SK-N-DZ (cell line): Measurements from ENCODE around the gene PKP2. TPM values are rescaled to one million over a fixed set of nuclear protein-coding genes. Genes with fewer than 3 reads are reported as not detected.

Experiments used
- DNase-seq: peaks from one replicate; pipeline ENCODE4 v3.0.0-alpha.2; 2015; ENCODE audit warnings: low spot score
- polyA plus RNA-seq, 2 experiments: library from polyadenylated mRNA; depleted of rRNA; stranded (reverse); fragments of >200 nt; gene quantifications; 2 replicates each; pipeline ENCODE4 v1.2.3, GENCODE V29; 2014

The PKP2 gene
- polyA plus RNA-seq (2014; cell fraction: cytosol; rRNA removed), result 3.7 and 5.6 TPM in 2 replicates
- 1.7 and 2.6 TPM in 2 replicates for polyA plus RNA-seq (2014; cell fraction: nucleus; rRNA removed)

DNA sequence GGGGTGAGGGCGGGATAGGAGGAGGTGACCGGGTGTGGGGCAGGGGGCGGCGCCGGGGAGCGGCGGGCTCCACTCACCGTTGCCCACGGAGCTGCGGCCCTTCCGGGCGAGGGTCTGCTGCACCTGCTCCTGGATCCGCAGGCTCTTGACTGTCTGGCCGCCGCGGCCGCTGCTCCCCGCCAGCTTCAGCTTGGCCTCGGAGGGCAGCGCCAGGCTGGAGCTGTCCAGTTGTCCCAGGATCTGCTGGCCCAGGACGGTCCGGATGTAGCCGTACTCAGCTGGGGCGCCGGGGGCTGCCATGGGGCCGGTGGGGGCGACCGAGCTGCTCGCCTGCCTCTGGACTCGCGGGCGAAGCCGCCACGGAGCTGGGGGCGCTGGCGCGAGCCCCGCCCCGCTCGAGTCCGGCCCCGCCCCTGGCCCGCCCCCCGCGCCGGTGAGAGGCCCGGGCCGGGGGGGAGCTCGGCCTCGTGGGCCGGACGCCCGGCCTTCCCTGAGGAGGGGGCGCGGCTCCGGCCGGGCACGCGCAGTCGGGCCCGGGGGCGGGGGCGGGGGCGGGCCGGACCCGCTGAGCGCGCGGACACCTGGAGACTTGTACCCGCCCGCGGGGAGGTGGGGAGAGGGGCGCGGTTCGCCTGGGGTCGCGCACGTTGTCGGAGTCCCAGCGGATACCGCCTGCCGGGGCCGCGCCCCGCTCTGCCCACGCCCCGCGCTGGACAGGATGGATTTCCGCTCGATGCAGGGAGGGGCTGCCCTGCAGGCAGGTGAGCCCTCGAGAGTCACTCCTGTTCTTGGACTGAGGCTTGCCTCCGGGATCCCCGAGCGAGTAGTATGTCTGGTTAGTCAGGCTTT, at the start of gene PKP2:
Gene PKP2, minus strand, starts transcription at position 346 of the 849 bp plus-strand sequence. Its CDS starts 46 bp downstream, at position 300.
- peak; percentile 54 for DNase-seq

DNA sequence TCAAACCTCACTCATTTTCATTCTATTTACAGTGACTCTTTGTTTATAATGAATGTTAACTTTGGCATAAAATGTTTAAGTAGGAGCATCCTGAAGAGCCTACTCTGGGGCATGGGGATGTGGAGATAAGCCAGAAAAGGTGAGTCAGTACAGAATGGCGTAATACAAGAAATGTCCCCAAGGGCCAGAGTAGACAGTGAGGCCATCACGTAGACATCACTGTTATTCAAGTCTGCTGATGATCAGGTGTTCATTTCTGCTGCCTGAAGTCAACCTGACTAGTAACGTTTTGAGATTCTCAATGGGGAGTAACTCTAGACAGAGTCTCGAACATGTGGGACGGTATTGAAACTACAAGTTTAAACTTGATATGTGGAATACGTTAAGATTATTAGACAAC, 47.6 kb upstream of the PKP2 start:
- DNase-seq, result no peak

DNA sequence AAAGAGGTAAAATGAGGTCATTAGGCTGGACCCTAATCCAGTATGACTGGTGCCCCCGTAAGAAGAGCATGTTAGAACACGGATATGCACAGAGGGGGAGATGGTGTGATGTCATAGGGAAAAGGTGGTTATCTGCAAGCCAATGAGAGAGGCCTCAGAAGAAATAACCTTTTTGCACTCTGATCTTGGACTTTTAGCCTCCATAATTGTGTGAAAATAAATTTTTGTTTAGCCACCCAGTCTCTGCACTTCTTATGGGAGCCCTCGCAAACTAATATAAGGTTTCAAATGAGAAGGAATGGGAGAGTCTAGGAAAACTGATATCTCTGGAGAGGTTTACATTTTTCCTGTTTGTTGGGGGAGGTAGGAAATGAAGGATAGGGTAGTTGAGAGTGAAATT, 43.2 kb upstream of the PKP2 start:
- no peak for DNase-seq

DNA sequence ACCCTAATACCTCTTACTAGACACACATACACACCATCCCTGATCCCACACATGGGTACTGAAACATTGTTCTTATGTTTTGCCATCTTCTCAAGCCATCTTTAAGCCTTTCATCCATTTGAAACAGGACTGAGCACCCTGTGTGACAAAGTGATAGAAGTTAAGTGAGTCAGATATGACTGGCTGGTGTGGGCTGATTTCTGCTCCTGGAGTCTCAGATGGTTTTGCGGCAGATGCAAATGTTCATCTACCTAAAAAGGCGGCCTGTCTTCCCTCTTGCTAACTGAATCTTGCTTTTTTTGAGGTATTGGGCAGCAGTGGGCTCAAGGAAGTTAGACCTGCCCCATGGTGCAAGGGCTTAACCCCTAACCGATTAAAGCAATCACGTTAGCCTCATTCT, 30.4 kb upstream of the PKP2 start:
- no peak for DNase-seq

DNA sequence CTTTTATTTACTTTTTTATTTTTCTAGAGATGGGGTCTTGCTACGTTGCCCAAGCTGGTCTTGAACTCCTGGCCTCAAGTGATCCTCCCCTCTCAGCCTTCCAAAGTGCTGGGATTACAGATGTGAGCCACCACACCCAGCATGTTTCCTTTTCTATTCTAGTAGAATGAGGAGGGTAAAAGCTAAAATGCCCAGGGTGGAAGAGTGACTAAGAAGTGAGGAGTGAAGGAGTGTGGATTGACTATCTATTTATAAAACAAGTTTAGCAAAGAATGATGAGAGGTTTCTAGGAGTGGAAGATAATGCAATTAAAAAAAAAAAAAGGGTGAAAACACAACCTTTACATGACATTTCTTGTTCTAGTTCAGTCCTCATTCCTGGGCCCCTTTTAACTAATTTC, 29.8 kb upstream of the PKP2 start:
- no peak for DNase-seq

DNA sequence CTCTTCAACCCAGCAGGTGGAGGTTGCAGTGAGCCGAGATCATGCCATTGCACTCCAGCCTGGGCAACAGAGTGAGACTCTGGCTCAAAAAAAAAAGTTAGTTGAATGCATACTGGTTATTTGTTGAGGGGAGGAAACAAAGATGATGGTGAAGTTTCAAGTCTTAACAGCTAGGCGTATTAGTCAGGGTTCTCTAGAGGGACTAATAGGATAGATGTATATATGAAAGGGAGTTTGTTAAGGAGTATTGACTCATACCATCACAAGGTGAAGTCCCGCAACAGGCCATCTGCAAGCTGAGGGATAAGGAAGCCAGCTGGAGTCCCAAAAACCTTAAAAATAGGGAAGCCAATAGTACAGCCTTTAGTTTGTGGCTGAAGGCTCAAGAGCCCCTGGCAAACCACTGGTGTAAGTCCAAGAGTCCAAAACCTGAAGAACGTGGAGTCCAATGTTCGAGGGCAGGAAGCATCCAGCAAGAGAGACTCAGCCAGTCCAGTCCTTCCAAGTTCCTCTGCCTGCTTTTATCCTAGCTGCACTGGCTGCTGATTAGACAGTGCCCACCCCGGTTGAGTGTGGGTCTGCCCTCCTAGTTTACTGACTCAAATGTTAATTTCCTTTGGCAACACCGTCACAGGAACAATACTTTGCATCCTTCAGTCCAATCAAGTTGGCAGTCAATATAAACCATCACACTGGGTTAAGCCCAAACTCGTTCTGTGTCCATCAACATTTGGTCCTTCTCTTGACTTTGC, 26.1 kb upstream of the PKP2 start:
- DNase-seq, result no peak

DNA sequence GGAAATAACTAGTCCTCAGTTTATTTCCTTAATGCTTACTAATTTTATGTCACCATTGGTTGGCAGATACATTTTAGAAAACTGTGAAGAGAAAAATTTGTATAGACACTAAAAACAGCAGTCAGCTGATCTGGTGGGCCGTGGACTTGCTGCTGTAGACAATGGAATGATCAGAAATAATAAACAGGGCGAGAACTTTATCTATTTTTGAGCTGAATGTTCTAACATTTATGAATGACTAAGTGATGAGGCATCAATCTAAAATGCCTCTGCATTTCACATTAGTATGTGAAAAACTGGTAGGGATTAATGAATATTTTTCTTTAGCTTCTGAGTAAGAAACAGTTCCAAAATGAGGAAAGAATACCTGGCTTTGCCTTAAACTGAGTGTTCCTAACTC, 24.8 kb upstream of the PKP2 start:
- DNase-seq, result no peak

DNA sequence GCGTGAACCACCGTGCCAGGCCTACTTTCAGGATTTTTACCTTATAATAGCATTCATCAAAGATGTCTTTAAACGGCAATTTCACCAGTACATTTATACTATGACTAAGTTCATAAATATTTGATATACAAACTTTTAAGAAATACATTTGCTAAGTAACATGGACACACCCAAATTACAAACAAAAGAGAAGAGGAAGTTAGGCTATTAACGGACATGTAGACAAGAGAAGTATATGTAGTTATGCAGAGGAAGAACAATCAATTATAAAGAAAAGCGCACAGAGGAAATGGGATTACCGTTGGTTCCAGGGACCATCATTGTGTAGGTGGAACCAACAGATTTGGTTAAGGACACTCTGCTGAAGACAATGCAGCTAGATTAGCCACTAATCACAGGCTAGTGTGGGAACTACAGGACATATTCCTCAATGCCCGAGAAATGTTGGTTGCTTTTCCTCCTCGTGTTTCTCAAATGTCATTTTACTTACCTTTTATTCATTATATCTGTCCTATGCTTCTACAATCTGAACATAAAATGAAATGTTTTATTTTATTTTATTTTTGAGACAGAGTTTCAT, 24.0 kb upstream of the PKP2 start:
- DNase-seq, result no peak

DNA sequence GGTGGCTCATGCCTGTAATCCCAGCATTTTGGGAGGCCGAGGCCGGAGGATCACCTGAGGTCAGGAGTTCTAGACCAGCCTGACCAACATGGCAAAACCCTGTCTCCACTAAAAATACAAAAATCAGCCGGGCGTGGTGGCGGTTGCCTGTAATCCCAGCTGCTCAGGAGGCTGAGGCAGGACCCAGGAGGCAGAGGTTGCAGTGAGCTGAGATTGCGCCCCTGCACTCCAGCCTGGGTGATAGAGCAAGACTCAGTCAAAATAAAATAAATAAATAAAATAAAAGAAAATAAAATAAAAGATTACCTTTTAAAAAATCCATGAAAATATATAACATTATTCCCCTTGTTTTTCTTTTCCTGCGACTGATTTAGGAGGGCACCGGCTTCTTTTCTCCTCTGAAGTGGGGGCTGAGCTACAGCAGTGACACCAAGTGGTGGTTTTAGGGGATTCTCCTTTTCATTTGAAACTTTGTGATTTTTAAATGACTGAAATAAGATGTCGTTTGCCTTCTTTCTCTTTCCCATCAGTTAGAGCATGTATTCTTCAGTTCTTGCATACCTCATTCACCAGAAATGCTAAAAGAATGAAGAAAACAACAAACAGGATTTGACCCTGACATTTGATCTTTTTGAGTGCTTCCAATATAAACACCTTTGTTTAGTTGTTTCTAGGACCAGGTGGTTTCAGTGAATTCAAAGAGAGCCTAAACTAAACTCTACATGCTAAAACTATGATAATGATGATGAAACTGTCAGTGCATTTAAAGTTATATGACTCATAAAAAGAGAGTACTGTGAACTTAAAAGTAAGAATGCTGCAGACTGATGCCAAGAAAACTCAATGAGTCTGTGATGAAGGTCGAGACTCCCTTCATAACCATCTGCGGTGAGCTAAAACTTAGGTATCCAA, 22.6 kb upstream of the PKP2 start:
- peak; percentile 33 for DNase-seq

DNA sequence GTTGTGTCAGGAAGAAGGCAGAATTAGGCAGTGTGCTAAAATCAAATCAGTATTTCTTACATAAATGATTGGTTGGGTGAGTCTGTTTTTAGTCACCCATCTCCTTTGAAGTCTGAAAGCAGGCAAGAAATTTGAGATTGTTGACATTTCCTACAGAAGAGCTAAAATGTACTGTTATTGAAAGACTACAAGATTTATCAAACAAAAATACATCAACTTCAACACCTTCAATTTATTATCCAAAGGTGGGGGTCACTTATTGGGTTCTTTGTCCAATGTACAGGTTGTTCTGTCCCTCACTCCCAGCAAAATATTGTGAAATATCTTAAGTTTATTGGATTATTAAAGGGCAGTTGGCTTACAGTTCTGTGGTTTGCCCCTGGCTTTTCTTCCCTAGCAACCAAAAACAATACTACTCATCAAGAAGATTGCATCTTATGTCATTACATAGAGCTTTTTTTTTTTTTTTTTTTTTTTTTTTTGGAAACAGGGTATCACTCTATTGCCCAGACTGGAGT, 20.6 kb upstream of the PKP2 start:
- no peak for DNase-seq

DNA sequence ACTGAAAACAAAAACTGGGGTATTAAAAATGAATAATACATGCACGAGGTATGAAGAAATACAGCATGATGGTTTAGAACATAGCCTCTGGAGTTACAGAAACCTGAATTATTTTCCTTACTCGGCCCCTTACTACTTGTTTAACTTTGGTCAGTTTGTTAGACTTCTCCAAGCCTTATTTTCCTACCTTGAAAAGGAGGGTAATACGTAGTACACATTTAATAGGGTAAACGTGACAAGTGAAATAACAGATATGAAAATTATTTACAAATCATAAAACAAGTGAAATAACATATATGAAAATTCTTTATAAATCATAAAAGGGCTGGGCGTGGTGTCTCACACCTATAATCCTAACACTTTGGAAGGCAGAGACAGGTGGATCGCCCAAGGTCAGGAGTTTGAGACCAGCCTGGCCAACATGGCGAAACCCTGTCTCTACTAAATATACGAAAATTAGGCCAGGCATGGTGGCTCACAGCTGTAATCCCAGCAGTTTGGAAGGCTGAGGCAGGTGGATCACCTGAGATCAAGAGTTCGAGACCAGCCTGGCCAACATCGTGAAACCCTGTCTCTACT, 11.4 kb upstream of the PKP2 start:
- DNase-seq, result no peak

DNA sequence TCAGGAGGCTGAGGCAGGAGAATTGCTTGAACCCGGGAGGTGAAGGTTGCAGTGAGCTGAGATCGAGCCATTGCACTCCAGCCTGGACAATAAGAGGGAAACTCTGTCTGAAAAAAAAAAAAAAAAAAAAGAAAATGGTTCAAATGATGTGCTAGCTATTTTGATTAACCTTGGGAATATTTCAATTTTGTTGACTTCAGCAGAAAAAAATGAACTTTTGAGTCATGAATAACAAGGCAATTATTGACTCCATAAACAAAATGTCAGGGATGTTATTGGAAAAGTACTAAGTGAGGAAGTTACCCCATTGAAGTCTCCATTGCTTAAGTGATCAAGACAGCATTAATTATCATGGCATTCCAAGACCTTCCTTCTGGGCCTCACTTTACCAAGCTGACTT, 10.6 kb upstream of the PKP2 start:
- DNase-seq, result no peak

DNA sequence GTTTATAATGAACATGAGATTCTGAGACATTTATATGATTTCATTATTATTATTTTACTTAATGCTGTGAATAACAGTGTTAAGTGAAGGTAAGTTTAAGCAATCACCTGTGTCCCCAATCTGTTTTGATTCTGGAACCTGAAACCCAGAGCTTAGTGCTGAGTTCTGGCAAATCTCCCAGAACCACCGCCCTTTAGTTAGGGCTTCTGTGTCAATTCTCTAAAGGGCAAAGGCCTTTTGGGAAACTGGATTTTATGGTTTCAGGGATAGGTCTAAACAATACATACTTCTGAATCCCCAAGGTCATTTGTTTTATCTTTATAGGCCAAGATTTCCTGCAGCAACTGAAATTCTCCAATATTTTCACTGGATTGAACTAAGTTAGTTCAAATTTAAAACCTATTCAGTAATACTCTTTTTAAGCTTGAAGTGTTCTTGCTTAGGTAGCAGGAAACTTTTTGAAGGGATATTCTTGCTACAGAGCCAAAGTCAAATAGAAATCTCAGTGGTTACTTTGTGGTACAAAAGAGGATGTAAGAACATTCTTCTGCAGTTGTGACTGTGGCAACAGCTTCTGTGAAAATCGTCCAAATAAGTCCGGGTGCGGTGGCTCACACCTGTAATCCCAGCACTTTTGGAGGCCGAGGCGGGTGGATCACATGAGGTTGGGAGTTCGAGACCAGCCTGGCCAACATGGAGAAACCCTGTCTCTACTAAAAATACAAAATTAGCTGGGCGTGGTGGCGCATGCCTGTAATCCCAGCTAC, 10.0 kb upstream of the PKP2 start:
- DNase-seq, result no peak

DNA sequence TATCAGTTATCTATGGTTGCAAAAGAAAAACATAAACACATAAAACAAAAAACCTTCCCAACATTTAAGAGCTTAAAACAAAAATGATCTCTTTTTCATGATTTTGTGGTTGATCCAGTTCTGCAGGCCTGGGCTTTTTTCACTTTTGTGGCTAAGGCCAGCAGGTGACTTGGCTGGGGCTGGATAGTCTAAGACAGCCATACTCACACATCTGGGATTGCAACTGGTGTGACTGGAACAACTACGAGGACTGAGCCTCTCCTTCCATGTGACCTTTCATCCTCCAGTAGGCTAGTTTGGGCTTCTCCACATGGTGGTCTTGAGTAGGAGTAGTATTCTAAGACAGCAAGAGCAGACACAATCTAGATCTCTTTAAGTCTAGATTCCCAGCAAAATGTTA, 7.2 kb upstream of the PKP2 start:
- no peak for DNase-seq

DNA sequence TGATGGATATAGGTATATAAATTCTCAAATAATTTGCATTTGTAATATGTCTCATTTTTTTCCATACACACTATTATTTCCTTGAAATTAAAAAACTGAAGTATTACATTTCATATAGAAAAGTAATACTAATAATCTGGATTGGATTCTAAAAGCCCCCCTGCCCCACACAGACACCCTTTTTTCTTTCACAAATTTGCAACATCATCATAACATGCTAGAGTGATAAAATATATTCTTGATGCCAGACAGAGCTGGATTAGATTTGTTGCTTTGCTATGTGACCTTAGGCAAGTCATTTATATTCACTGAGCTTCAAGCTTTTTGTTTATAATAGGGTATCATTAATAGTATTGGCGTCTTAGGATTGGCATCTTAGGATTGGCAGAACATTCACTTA, 6.7 kb upstream of the PKP2 start:
- DNase-seq, result no peak

DNA sequence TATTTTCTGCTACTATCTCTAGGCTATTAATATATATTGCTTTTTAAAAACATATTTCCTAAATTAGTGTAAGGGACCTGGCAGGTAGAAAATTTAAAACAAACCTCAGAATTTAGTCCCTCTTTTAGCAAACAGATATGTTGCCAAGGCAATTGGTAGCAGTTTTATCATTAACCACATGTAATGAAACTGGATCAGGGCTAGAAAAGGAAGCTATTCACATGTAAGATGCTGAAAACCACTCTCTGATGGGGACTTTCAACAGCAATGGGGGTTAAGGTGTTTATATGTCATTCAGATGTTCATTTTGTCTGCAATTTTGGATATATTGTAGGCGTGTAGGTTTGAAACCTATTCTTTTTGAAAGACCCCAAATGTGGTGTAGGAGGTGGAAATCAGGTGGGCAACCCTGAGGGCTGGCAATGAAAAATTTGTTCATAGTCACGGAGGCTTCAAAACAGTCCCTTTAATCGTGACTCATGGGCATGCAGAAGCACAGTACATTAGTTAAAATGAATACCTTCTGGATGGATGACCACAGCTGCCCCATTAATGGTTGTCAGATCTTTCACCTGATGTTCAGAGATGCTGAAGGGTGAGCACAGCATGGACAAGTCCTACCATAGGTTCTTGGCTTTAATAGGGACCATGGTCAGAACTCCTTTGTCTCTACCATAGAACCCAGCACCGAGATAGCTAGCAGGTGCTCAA, 5.9 kb upstream of the PKP2 start:
- DNase-seq, result no peak

DNA sequence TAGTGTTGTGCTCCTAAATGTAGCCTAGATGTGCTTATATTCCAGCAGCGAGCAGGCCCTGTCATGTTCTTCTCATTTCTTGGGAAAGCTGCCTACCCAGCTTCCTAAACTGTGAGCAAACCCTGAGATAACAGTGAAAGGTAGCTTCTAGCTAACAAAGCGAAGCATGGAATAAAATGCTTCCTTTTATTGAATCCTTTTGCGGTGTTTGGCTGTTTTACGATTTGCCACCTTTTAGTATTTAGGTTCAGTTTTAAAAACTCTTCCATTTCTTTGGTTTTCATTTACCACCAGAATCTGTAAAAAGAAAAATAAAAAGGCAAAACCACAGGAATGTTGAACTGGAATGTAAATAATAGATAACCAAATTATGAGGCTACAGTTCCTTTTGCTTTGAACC, 5.0 kb upstream of the PKP2 start:
- no peak for DNase-seq

DNA sequence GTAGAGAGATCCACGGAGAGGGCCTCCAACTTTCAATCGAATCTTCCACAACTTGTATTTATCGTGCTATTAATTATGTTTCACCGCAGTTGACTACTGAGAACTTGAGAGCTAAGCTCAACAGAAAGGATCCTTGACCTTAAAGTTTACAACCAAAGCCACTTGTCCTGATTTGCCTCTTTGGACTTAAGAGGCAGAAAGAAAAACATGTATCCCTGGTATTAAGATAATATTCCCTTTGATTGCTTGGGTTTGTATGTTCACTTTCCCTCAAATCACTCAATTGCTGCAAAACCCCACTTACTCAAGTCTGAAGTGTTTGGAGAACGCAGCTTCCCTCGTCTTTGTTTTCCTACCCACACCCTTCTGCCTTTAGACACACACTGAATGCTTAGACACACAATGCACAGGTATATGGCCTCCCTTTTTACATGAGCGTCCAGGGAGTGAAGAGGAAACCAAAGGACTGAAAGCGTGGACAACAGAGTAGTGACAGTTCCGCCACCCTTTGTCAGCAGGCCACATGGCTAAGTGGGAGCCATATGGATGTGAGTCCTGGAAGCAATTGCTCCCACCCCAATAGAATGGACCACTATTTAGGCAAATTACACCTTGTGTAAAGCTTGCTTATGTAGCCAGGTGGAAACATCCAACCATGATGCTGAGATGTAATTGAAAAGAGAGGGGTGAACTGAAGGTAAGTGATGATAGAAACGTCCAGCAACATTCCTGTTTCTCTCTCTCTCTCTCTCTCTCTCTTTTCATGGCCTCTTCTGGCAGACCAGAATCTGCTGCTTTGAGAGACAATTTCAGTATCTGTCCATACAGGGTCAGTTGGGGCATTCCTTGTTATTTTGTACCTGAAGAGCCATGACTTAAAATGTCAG, 1.4 kb upstream of the PKP2 start:
- DNase-seq, result no peak

DNA sequence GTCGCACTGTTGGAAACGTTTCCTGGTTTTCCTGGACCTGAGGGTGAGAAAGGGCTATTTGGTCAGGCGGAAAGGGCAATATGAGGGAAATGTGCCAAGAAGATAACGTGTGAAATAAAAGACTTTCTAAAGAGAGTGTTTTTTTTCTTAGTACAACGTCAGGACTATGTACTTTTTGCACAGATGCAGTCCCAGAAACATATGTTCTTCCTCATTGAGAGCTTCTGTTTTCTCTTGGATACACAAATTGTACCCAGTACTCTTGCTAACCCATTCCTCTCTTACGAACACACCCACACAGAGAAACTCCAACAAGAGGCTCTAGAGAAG, 669 bp upstream of the PKP2 start:
- no peak for DNase-seq
